GM20000 (cell line): ENCODE results near the gene PRKG1.

Experiments used
- DNase-seq: peaks from one replicate; pipeline ENCODE4 v3.0.0; 2012; ENCODE audit warnings: low spot score
- TF ChIP-seq, protein P1 (sequence below): IDR thresholded peaks from 2 replicates; pipeline ENCODE4 v1.5.1; 2012; ENCODE audit warnings: mild to moderate bottlenecking, control low read depth; ENCODE audit errors: extremely low read depth, missing control alignments

The PRKG1 gene

DNA sequence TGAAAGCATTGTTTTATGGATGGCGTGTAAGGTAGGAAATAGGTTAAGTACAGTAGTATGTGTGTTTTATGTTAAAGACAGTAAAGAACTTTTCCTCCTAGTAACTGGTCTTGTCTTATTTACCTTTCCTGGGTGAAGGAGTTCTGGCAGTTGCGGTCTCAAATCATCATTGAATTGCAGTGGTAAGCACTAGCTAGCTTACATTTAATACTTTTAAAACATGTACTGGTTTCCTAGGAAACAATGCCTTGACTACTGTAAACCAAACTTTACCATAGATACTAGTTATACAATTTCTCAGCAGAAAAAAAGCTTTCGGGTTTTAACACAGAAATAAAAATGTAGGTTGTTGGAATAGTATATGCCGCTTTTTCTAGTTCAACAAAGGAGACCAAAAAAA lies 37.7 kb downstream of the PRKG1 start:
- DNase-seq, result no peak
- TF ChIP-seq, protein P1, sequence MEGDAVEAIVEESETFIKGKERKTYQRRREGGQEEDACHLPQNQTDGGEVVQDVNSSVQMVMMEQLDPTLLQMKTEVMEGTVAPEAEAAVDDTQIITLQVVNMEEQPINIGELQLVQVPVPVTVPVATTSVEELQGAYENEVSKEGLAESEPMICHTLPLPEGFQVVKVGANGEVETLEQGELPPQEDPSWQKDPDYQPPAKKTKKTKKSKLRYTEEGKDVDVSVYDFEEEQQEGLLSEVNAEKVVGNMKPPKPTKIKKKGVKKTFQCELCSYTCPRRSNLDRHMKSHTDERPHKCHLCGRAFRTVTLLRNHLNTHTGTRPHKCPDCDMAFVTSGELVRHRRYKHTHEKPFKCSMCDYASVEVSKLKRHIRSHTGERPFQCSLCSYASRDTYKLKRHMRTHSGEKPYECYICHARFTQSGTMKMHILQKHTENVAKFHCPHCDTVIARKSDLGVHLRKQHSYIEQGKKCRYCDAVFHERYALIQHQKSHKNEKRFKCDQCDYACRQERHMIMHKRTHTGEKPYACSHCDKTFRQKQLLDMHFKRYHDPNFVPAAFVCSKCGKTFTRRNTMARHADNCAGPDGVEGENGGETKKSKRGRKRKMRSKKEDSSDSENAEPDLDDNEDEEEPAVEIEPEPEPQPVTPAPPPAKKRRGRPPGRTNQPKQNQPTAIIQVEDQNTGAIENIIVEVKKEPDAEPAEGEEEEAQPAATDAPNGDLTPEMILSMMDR, result no peak

DNA sequence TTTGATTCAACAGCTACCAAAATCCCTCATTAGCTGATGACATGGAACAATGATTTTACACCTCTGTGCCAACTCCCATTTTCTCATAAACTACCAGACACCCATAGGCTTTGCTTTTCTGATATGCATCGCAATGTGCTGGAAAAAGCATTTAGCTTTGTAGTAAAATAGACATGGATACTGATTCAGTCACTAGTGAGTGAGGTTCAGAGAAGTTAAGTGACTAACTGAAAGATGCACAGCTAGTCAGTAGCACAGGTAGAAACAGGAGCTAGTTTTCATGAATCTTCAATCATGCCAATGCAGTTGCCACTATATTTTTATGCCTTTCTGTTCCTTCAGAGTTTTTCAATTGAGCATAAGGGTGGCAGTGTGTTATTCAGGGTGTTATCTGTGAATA lies 38.7 kb downstream of the PRKG1 start:
- TF ChIP-seq, protein P1, result no peak
- no peak for DNase-seq

DNA sequence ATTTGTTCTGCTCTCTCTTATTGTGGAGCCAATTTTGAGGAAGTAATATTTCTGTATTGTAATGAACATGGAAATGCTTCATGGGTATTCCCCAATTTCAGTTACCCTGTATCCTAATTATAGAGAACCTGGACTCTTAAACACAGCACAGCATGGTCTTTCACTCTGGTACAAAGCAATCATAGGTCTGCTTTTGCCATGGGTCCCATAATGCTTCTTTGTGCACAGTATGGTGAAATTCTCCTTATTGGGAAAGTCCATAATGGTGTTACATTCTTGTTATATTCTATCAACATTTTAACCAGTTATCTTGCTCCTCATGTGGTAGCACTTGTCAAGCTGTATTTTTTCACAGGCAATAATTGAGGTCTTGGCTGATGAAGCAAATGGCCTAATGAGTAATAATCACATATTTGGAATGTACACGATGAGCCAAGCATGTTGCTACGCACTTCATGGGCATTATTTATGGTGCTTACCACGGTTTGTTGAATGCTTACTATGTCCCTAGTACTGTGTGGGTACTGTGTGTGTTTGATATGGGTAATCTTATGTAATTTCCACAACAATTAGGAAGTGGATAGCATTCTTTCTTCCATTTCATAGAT lies 42.9 kb downstream of the PRKG1 start:
- TF ChIP-seq, protein P1, result no peak
- DNase-seq, result no peak

DNA sequence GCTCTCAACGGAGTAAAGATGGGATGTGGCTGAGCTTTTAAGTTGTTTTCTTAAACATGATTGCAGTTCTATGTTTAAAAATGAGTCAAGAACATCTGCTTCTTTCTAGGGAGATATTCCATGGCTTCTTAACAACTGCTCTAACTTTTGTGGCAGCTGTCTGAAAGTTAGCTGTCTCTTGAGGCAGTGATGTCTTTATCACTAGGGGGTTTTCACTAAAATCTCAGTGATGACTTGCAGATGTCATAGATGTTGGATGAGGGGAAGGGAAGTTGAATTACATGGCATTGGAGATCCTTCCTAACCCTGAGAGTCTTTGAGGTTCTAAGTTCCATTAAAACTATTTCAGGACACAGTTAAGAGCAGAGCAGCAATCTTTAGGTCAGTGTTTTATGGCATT lies 43.5 kb downstream of the PRKG1 start:
- no peak for DNase-seq
- TF ChIP-seq, protein P1, result no peak

DNA sequence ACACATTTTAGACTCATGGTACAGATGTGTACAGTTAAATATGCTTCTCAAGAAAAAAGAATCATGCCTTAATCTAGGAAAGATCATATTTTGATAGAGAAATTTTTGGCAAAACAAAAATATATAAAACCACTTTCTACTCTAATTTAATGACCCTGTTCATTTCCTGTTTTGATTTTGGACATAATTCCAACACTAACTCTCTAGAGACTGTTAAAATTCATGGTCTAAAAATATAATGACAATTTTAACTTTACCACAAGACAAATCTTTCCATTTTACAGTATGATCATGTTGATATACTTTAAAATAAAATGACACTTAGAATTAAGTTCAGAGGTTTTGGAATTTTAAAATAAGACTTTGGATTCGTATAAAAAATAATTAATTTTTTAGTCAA lies 45.2 kb downstream of the PRKG1 start:
- TF ChIP-seq, protein P1, result no peak
- no peak for DNase-seq

DNA sequence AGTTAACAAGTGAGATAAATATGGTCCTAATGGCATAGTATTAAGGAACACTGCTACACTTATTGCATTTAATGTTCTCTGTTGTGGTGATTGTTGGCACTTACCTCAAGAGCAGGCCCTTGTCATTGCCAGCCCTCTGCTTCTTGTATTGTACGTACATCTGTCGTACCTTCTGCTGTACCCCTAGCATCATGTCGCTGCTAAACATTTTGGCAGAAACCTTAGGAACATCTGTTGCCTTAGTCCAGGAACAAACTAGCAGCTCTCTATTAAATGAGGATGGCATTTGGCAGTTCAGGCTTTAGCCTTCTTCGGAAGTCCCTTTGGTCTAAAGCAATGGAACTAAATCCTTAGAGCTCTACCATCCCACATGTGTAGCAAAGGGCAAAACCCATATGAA lies 47.6 kb downstream of the PRKG1 start:
- TF ChIP-seq, protein P1, result no peak
- no peak for DNase-seq

DNA sequence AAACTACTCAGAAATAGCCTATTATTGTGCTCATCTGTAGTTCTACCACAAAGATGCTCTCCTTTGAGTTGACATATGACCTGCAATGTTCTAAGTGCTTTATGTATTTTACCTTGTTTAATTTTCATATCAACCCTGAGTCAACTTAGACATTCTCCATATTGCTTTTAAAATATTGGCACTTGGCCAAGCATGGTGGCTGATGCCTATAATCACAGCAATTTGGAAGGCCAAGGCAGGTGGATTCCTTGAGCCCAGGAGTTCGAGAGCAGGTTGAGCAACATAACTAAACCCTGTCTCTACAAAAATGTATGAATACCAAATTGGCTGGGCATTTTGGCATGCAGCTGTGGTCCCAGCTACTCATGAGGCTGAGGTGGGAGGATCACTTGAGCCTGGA lies 50.6 kb downstream of the PRKG1 start:
- TF ChIP-seq, protein P1, result no peak
- no peak for DNase-seq
